HG02610 (cell line): ENCODE data around the gene OR11L1.

Experiments
- ATAC-seq: cut with Tn5 transposase; IDR thresholded peaks from one replicate; pipeline ENCODE4 v1.9.1; 2021; ENCODE audit warnings: mild to moderate bottlenecking, moderate library complexity; ENCODE audit not compliant: unreplicated experiment

OR11L1 gene, protein sequence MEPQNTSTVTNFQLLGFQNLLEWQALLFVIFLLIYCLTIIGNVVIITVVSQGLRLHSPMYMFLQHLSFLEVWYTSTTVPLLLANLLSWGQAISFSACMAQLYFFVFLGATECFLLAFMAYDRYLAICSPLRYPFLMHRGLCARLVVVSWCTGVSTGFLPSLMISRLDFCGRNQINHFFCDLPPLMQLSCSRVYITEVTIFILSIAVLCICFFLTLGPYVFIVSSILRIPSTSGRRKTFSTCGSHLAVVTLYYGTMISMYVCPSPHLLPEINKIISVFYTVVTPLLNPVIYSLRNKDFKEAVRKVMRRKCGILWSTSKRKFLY

DNA sequence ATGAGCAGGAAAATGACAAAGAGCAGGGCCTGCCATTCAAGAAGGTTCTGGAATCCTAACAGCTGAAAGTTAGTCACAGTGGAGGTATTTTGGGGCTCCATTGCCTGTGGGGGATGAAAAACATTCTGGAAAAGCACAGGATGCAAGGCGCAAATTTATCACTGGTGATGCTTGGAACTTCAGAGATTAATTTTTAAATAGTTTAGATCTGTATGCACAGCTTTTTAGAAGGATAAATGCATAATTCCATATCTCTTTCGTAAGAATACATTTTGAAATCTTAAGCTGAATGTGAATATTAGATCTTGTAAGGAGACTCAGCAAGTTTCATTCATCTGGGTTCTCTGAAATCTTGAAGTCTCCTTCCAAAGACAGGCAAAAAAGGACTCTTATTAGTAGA is at the start of gene OR11L1:
Gene OR11L1, minus strand, starts transcription at position 101 of the 400 bp plus-strand sequence. Its CDS starts 0 bp downstream, at position 101.
- no peak for ATAC-seq

DNA sequence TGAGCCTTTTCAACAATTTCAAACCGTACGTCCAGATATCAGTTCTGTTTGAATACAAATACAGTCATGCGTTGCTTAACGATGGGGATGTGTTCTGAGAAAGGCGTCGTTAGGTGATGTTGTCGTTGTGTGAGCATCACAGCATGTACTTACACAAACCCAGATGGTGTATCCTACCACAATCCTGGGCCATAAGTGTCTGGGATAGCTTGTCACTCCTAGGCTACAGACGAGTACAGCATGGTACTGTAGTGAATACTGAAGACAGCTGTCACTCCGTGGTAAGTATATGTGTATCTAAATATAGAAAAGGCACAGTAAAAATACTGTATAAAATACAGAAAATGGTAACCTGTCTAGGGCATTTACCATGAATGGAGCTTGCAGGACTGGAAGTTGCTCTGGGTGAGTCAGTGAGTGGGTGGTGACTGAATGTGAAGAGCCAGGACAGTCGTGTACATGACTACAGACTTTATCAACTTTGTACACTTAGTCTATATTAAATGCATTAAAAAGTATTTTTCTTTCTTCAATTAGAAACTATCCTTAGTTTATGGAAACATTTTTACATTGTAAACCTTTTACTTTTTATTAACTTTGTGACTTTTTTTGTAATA is 43.2 kb upstream of the OR11L1 start:
- ATAC-seq = no peak

DNA sequence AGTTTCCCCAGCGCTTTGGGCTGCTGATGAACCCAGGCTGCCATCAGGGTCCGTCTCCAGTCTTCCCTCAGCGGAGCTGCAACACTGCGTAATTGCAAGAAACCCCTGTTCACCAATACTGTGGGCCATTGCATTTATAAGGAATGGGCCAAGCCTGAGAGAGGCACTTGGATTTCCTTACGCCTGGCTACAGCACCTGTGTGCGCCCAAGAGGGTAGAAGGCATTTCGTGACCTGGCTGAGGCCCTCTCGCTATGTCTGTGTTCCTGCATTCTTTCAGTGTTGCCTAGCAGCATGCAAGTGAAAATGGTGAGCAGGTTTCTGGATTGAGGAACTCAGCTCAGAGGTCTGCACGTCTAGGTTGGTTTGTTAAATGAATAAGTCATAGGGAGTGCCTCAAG is 41.6 kb upstream of the OR11L1 start:
- no peak for ATAC-seq

DNA sequence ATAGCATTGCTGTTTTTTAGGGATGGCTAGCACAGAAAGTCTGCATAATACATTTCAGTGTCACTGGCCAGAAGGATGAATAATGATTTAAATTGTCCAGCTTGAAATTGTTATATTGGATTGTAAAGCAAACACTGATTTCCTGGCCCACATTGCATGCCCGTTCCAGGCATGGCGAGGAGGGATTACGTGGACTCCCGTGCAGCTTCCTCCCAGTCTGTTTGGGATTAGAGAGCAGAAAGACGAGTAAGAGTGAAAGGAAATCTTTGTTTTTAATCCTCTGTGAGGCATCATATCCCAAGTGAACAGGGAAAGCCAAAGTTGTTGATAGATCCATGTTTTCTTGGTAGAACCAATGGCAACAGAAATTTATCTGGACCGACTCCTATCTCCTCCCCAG is 23.7 kb upstream of the OR11L1 start:
- no peak for ATAC-seq

GRCh38 chr1:247864644-247865043 is 22.9 kb upstream of the OR11L1 start:
- ATAC-seq = no peak

GRCh38 chr1:247862756-247863155 is 21.1 kb upstream of the OR11L1 start:
- ATAC-seq = no peak

DNA sequence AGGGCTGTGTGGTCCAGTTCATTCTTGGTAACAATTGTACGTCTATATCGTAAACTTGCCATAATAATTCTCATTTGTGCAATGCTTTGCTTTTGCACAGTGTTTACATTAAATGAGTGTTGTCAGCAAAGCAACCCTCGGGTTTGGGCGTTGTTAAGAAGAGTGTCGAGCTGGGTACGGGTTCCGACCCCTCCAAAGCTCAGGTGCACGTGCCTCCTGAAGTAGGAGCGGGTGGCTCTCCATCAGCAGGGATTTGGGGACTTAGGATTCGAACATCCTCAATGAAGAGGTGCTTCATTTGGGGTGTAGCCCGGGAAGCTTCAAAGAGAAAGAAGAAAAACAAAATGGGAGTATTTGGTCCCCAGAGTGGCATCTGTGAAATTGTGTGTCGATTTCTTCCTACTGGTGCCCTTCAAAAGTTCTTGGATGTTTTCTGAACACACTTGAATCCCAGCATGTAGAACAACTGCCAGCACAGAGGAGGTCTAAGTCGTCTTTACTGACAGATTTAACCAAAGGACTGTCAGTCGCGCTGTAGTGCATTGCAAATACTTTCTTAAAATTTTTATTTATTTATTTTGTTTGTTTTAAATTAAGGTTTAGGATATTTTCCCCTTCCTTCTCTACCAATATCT is 16.4 kb upstream of the OR11L1 start:
- ATAC-seq = peak; percentile 14

GRCh38 chr1:247857069-247857984 is 15.6 kb upstream of the OR11L1 start, which contains the start of gene TRIM58:
TSS of gene TRIM58 (plus strand) at chr1:247857187. CDS start at chr1:247857247, 60 bp downstream.
- peak; percentile 38 for ATAC-seq

DNA sequence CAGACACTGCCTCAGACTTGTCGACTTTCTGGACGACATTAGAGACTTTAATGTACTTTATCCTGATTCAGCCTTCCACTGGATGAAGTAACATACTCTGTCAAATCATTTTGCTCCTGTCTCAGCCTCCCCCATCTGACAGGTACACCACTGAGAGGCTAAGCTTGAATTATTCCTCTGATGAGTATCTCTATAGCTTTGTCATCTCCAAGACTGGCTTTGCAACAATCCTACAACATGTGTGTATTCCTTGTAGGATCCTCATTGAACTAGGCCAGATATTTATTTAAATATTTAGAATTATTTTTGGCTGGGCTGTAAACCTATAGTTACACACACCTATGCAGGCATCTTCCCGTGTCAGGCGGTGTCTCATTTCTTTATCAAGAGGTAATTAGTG is 14.2 kb upstream of the OR11L1 start:
- no peak for ATAC-seq

DNA sequence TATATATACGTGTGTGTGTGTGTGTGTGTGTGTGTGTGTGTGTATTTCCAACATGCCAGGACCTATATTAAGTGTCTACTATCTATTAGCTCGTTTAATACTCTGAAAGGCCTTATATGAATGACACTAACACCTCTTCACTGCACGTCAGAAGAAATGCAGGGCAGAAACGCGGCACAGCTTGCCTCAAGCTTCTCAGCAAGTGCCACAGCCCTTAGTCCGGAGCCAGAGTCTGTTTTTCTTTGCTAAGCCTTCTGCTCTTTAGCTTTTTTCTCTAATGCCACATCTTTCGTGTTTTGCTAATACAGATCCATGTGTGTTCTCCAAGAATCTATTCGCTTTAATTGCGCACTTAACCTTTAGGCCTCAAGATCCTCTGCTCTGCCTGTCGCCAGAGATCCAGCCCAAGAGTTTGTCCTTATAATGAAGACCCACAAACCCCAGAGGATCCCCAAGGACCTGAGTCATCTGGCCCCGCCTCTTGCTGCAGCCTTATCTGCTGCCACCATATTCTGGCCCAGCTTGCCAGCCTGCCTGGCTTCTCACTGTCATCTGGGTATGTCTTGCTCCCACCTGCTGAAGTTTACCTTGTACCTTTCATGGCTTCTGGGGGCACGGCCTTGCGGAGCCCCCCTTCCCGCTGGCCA is 13.3 kb upstream of the OR11L1 start:
- no peak for ATAC-seq

DNA sequence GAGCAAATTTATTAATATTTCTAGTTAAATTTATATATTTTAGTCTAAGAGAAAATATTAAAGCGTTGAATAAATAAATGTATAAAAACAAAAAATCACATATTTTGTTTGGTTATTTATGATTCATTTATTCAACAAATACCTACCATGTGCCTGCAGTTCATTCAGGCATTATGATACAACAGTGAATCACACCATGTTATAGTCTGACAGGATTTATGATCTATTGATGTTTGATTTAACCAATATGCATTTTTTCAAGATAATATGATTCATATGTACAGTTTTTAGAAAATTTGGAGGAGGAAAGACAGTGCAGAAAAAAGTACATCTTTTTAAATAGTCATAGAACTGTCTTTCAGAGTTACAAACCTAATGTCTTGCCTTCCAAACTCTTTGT is 7.9 kb upstream of the OR11L1 start:
- no peak for ATAC-seq

DNA sequence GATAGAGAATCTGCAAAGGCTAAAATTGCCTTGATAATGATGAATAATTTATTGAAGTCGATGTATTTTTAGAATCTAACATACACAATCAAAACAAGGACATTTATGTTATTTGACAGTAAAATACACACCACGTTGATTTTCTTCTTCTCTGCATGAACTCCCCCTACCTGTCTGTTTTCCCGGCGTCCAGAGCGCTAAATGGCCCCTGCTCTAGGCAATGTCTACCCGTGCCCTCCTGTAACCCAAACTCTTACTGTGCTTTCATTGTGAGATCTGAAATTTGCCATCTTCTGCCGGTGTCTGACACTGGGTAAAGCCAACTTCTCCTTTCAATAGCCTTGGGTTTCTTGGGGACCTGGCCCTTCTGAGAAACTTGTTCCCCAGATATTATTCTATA is 6.7 kb upstream of the OR11L1 start:
- ATAC-seq = no peak

GRCh38 chr1:247845693-247846017 is 4.0 kb upstream of the OR11L1 start:
- no peak for ATAC-seq

DNA sequence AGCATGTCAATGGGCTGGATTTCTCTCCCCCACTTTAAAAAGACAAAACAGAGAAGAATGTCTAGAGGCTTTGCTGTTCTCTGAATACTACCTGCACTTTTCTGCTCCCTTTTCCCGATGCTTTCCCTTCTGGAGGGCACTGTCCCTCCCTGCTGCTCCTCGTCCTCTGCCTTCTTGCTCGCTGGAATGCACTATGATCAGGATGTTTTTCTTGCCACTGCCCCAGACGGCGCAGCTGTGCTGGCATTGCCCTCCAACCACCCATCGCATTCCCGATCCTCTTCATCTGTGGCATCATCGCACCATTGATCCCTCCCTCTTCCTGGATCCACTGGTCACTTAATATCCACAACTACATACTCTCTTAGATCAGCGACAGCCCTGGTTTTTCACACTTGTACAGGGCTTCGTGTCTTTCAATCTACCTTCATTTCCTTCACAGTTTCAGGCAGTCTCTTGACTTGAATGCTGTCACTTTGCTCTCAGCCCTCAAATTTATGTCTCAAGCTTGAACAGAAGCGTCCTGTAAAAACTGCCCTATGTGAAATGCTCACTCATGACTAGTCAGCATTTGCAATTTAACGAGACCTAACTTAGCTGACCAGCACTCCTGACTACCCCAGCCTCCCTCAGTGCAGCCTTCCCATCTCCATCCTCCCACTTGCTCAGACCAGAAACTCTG is 3.5 kb upstream of the OR11L1 start:
- ATAC-seq = no peak

- no peak for ATAC-seq
These were observed 1.7 kb upstream of the OR11L1 start for GRCh38 chr1:247843411-247843810.

DNA sequence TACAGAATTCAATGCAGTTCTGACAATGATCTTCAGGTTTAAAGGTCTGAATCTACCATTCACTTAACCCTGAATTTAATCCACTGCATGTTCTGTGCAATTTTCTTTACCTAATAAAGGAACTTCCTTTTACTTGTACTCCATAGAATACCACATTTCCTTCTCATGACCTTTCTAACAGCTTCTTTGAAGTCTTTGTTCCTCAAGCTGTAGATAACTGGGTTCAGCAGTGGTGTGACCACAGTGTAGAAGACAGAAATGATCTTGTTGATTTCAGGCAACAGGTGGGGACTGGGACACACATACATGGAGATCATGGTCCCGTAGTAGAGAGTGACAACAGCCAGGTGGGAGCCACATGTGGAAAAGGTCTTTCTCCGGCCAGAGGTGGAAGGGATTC is 878 bp downstream of the OR11L1 start:
- no peak for ATAC-seq

DNA sequence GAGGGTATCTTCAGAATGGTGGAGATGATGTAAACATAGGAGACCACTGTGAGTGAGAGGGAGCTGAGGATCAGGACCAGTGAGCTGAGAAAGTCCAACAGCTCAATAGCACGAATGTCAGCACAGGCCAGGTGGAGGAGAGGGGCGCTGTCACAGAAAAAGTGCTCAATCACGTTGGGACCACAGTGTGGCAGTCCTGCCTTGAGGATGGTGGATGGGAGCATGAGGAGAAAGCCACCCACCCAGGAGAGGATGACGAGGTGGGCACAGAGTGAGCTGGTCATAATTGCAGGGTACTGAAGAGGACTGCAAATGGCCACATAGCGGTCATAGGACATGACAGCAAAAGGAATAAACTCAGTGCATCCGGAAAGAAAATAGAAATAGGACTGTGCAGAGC is 8.1 kb downstream of the OR11L1 start:
- ATAC-seq = no peak

GRCh38 chr1:247829656-247830055 is 12.0 kb downstream of the OR11L1 start:
- no peak for ATAC-seq

DNA sequence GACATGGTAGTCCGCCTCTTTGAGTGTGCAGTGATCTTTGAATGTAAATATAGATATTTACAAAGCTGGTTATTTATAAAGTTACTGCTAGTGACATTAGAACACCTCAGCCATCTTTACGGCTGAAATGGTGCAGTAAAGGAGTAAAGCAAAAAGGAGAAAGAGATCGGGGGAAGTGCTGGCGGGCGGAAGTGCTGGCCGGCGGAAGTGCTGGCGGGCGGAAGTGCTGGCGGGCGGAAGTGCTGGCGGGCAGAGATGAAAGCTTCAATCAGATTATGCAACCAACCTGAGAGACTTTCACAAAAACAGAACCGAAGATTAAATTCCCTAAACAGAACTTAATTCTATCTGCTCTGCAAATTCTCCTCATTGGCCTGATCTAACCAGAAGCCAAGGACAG is 16.3 kb downstream of the OR11L1 start:
- no peak for ATAC-seq

- ATAC-seq = no peak
These were observed 17.7 kb downstream of the OR11L1 start, which contains the start of gene OR14A16 for GRCh38 chr1:247824023-247824422. TSS of gene OR14A16 (minus strand) at chr1:247824119. CDS start at chr1:247815729, 8,390 bp downstream.
